ENCODE measurements around the gene RYR2.
"Not testable (repeated sequence)": the region's sequence is repeated elsewhere in the genome, so short reads cannot be mapped to it uniquely, and the experiment has no call there.

The RYR2 gene

DNA sequence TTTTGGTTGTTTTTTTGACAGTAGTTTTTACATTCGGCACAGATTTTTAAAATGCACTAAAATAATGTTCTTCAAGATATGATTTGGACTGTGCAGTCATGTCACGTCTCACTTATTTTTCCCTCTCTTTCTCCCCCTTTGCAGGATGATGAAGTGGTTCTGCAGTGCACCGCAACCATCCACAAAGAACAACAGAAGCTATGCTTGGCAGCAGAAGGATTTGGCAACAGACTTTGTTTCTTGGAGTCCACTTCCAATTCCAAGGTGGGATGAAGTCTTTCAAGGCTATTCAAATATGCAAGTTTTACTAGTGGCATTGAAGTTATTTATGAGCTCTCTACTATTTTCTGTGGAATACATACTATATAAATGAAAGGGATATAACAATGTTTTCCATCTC, 228.4 kb downstream of the RYR2 start:
- no peak for DNase-seq

DNA sequence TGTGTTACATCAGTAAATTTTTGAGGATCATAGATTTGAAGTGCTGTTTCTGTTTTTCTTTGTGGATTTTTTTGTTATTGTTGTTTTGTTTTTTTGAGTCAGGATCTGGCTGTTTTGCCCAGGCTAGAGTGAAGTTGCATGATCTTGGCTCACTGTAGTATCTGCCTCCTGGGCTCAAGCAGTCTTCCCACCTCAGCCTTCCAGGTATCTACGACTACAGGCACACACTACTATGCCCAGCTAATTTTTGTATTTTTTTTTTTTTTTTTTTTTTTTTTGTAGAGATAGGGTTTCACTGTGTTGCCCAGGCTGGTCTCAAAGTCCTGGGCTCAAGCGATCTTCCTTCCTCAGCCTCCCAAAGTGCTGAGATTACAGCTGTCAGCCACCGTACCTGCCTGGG, 236.0 kb downstream of the RYR2 start:
- DNase-seq = not testable (repeated sequence)

DNA sequence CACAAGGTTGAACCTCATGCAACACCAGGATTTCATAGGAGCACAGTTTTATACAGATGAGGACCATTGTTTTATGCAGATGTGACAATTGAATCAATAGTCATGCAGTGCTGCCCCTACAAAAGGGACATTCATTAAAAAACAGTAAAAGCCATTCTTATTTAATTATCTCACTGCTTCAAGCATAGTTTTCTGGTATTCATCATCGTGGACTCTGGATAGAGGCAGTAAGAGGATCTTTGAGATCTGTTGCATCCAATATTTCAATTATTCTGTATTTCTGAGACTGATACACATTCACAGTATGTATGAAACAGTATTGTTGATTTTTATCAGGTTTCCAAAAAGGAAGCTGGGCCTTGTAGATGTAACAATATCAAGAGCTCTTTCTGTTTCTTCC, 237.6 kb downstream of the RYR2 start:
- no peak for DNase-seq

DNA sequence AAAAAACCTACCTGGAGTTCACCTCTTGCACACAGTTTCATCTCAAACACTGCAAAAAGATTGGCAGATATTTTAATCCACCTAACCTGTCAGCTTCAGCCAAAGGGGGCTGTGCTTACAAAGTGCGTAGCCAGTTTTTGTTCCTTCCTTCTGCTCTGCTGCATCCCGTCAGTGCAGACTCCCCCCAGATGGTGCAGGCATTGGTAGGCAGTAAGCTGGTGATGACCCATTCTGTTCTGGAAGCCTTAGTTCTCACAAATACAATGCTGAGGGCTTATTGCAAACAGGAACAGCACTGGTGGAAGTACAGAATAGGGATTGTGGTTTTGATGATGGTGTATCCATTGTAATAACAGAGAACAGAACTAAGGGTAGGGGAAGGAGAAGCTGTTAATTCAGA, 239.5 kb downstream of the RYR2 start:
- DNase-seq = no peak

DNA sequence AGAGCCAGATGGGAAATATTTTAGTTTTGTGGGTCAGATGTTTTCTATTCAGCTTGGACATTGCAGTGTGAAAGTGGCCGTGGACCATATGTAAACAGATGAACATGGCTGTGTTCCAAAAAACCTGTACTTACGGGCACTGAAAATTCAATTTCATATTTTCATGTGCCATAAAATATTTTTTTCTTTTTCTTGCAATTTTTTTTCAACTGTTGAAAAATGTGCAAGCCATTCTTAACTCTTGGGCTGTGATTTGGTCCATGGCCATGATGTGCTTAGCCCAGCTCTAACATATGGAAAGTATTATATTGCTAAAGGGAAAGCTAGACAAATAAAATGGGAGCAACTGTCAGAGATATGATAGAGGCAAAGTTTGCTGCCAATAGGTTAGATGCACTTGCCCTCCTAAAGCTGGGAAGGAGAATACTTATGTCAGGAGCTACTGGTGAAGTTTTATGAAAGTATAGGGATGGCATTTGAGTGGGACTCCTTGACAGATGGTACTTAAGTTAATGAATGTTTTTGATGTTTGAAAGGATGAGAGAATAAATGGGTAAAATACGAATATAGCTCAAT, 240.3 kb downstream of the RYR2 start:
- DNase-seq = no peak

DNA sequence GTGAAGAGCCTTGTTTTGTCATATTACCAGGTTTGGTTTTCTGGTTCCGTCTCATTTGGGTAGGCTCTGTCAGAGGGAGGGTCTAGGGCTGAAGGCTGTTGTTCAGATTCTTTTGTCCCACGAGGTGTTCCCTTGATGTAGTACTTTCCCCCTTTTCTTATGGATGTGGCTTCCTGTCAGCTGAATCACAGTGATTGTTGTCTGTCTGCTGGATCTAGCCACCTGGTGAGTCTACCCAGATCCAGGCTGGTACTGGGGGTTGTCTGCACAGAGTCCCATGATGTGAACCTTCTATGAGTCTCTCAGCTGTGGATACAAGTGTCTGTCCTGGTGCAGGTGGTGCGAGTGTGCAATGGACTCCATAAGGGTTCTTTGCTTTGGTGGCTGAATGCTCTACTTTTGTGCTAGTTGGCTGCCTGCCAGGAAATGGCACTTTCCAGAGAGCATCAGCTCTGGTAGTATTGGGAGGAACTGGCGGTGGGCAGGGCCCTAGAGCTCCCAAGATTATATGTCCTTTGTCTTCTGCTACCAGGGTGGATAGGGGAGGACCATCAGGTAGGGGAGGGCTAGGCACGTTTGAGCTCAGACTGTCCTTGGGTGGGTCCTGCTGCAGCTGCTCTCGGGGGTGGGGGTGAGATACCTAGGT, 246.0 kb downstream of the RYR2 start:
- no peak for DNase-seq

DNA sequence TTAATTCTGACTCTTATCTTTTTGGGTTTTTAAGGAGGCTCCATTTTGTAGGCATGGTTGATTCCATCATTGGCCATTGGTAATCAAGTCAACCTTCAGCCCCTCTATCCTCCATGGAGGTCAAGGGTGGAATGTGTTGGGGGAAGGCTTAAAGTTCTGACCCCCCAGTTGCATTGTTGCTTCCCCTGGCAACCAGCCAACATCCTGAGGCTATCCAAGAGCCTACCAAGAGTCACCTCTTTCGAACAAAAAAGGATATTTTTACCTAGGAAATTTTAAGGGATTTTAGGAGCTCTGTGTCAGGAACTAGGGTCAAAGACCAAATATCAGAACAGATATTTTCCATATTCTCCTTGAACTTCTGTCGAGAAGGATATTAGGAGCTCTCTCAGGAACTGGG, 251.8 kb downstream of the RYR2 start:
- DNase-seq = no peak

DNA sequence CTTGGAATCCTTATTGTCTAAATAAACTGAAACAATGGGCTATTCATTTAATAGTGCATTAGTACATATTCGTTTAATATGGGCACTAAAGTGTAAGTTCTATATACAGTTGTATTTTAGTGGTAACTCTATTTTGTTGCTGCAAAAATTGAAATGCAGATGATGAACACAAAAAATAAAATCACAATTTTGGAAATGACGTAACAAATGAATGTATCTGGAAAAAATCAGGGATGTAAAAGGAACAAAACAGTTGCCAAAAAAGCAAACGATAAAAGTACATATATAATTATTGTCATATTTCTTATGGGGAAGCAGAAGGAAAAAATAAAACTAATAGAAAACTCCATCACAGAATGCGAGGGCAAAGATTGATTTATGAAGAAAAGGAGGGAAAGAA, 254.9 kb downstream of the RYR2 start:
- no peak for DNase-seq

DNA sequence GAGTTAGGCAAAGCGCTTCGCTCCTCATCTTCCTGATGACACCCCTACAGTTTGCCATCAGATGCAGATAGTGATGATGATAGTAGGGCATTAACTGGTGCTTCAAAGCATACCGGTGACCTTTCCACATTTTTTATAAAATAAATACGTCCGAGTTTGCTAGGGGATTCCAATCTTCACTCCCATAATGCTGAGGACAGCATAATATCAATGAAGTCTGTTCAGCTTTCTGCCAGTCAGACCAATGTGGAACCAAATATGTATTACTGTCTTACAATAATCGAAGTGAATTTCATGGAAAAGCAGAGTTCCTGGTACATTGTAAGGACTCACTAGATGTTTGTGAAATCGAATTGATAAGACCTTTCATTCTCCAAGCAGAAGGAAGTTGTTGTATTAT, 258.7 kb downstream of the RYR2 start:
- no peak for DNase-seq

DNA sequence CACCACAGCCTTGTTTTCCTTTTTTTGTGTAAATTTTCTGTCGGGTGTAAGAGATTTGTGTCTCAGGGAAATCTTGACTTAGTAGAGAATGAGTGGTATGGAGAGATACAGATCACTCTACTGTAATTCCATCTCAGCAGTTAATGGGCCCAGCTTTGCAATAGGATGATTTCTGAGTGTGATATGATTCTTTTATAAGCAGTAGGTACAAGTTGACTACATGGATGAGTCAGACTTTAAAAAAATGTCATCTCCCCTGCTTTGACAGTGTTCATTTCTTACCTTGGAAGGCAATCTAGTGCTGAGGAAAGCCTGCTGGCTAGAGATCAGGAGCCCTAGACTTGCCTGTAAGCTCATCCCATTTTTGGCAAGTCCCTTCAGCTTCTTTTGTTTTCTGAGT, 261.9 kb downstream of the RYR2 start:
- no peak for DNase-seq

DNA sequence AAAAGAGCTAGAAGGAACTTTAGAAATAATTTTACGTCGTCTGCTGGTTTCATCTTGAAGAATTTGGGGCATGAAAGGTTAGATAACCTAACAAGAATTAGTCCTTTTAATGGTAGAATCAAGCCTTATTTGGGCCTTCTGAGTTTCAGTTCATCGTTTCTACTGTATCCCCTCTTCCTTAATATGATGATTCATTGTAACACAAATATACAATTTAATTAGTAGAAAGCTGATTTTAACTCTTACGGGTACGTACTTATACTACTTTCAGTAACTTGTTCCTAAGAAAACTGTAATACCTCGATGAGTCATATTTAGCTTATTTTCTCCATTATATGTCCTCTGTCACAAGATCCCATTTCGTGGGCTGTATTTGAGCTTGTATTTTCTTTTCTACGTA, 264.7 kb downstream of the RYR2 start:
- DNase-seq = no peak

DNA sequence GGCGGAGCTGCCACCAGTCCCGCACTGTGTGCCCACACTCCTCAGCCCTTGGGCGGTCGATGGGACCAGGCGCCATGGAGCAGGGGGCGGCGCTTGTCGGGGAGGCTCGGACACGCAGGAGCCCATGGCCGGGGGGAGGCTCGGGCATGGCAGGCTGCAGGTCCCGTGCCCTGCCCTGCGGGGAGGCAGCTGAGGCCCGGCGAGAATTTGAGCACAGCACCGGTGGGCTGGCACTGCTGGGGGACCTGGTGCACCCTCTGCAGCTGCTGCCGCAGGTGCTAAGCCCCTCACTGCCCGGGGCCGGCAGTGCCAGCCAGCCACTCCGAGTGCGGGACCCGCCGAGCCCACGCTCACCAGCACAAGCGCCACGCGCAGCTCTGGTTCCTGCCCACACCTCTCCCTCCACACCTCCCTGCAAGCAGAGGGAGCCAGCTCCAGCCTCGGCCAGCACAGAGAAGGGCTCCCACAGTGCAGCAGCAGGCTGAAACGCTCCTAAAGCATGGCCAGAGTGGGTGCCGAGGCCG, 267.7 kb downstream of the RYR2 start:
- DNase-seq = no peak

DNA sequence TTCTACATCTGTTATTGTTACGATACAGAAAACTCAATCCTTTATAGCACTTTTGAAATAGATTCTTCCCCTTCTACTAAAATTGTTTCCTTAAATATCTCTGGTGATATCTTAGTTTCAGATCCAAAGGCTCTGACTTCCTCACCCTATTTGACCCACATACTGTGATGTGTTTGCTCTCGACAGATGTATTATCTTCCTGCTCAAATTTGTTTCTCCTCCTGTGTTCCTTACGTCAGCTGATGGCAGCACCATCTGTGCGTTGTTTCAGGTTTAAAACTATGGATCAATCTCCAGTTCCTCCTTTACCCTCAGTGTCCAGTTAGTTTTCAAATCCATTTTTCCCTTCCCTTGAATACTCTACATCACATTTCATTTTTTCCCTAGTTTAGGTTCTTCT, 274.4 kb downstream of the RYR2 start:
- no peak for DNase-seq

DNA sequence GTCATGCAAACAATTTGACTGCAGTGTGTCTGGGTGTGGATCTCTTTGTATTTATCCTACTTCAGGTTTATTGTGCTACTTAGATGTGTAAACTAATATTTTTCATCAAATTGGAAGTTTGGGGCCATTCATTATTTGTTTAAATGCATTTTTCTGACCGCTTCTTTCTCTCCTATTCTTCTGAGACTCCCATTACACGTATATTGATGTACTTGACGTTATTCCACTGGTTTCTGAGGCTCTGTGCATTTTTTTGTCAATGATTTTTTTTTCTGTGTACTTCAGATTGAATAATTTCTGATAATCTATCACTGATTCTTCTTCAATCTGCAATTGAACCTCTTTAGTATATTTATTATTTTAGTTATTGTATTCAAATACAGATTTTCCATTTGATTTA, 276.8 kb downstream of the RYR2 start:
- DNase-seq = no peak

DNA sequence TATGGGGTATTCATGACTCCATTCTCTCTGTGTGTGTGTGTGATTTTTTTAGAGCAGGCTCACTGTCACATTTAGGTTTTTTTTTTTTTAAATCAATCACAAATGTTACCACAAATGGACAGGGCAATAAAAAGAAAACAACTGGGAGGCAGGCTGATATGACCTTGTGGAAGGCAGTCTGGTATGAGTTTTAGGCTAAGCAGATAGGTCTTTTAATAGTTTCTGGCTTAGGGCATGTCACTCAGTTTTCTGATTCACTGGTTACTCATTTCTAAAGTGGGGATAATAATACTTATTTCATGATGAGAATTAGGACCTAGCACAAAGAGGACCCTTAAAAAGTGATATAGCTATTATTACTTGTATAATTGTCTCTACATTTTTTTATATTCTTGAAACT, 278.9 kb downstream of the RYR2 start:
- DNase-seq = no peak

DNA sequence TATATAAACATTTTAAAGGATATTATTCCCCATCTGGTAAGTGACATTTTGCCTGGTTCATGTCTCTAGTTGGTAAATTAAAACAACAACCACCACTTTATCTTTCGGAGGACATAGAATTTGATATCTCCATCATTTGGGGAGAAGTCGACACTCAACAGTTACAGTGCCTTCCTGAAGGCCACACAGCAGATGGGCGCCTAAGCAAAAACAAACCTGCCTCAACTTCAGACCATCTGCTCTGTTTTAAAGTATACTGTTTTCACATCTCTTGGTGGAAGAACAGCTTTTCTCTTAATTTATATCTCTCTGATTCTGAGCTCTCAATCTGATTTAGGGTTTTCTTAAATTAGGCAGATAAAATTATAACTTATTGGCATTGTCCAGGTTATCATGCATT, 282.2 kb downstream of the RYR2 start:
- no peak for DNase-seq

DNA sequence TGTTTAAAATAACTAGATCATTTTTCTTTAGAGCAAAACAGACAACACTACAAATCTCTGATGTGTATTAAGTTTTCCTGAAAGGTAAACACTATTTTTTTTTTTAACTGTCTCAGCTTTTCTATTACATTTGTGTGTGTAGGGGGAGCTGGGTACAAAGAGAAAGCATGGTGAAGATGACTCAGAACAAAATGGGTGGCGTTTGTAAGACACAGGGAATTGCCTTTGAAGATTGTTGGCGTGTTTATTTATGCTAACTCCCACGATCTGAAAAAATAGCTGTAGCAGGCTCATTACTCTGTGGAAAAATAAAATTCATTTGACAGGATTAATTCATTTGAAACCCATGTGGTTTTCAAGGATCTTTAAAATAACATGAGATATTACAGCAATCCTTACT, 285.1 kb downstream of the RYR2 start:
- DNase-seq = no peak

DNA sequence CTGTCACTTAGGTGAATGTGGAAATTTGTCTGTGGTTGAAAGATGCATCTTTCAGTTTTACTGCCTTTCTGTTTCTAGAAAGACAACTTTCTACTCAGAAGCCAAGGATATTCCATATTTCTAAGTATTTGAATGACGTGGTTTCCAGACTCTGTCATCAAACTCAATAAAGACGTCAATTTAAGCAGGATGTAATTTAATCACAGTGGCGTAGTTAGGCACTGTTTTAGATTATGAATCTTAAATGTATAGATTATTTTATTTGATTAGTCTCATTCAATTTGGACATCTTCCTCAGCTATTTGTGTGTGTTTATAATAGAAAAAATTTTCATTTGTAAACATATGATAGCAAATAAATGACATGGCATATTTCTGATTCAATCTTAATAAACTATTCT, 298.9 kb downstream of the RYR2 start:
- DNase-seq = no peak

DNA sequence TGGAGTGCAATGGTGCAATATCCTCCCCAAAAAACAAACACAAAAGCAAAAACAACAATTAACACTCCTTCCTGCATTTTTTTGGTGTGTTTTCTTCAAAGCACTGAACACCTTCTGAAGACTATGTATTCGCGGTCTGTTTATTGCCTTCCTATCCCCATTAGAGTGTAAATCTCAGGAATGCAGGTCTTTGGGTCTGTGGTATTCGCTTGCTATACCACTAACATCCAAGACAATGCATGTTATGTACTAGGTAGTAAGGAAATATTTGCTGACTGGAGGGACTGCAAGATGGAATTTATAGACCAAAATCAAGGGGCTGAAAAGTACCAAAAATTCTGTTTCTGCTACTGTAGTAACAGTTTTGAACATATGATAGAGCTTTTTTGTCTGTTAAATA, 299.4 kb downstream of the RYR2 start:
- no peak for DNase-seq

DNA sequence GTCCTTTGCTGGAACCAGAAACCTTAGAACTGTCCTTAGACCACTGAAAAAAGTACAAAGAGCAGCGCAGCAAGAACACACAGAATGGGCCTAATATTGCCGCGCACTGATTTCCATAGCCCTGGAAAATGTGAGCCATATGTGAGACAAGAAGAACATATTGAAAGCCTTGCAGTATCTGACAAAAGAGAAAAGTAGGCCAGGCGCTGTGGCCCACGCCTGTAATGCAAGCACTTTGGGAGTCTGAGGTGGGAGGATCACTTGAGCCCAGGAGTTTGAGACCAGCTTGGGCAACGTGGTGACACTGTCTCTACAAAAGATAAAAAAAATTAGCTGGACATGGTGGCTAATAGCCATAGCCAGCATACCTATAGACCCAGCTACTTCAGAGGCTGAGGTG, 300.7 kb downstream of the RYR2 start:
- DNase-seq = no peak

DNA sequence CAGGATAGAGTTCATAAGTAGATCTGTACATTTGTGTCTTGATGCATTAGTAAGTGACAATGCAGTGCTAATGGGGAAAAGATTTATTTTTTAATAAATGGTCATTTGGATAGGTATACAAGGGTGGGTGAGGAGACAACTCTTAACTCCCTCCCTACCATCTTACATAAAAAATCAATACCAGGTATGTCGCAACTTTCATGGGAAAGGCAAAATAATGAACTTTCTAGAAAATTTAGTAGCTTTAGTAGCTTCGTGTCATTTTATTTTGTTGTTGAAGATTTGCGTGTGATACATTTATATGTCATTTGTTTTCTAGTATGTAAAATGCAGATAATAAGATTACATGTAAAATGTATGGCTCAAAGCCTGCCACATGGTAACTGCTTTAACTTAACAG, 310.8 kb downstream of the RYR2 start:
- no peak for DNase-seq

DNA sequence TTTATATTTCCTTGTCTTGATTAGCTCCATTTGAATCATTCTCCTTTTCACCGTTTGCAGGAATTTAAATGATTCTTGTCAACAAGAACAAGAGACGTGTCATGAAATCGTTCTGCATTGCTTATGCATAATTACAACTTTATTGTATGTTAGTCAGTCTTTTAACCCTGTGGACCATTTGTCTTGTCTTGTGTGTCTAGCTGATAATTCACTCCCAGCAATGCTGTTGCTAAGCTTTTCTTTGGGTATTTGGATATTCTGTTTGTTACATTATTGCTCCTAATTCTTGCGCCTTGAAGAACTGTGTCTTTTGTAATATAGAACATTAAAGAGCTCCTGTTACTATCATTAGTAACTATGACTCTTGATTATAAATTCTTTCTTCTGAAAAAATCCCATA, 311.9 kb downstream of the RYR2 start:
- DNase-seq = no peak

DNA sequence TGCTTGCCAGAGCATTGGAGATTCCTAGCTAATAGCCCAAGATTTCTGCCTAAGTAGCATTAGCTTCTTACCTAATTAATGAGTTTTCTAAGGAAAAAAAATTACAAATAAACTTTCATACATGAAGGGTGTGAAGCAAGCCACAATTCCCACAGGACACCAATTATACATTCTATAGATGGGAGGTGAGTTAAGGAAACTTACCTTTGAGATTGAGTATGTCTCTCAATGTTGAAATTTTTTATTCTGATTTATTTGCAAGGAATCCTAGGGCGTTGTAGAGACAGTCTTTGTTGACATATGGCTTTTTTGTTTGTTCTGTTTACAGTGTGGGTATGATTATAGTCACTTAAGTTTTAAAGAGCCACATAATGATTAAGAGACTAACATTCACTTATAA, 313.0 kb downstream of the RYR2 start:
- DNase-seq = no peak

DNA sequence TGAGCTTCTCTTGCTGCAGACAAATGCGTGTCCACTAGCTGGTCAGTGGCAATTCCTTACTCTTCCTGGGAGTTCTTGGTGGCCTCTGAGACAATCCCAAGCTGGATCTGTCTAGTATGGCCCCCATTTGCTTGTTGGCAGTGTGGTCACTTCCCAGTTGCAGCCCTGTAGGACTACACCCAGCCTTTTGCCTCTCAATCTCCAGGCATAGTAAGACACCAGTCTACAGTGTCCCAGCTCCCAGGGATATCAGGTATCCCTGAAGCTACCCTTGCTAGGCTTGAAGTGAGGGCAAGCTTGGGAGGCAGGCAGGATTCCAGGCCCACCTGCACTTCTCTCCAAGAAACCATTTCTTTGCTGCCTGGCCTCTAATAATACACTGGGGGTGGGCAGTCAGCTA, 316.6 kb downstream of the RYR2 start:
- DNase-seq = no peak

DNA sequence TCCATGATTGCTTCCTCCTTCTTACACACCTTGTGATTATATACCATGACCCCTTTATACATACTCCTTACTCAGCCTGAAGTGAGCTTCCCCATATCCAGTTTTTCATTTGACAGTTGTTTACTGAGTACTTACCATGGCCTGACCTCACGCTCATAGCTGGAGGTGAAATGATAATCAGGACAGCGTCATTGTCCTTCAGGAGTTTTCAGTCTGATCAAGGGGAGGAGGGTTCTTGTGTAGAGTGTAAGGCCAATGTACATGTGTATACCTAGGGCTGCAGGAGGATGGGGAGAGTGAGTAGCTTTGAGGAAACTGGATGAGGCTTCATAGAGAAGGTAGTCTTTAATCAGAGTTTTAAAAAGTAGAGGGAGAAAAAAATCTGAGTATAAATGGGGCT, 325.8 kb downstream of the RYR2 start:
- DNase-seq = no peak
